Muscle layer of colon (tissue), 2 donors: ENCODE data around the gene WDR88.

Source experiments
- H3K27ac ChIP-seq: one replicate; pipeline ENCODE4 v1.7.0; 2013; ENCODE audit warnings: low read depth, mild to moderate bottlenecking, low read length, moderate library complexity
- H3K27me3 ChIP-seq, 2 donors: one replicate each; pipeline ENCODE4 v1.7.0; 2013; ENCODE audit warnings: low read length in 2 of 2, mild to moderate bottlenecking in 2 of 2; ENCODE audit not compliant: insufficient read depth in 2 of 2, control insufficient read depth in 1 of 2
- H3K36me3 ChIP-seq: one replicate; pipeline ENCODE4 v1.7.0; 2013; ENCODE audit warnings: mild to moderate bottlenecking, low read length; ENCODE audit not compliant: insufficient read depth
- H3K4me1 ChIP-seq: one replicate; pipeline ENCODE4 v1.7.0; 2013; ENCODE audit warnings: mild to moderate bottlenecking, low read length; ENCODE audit not compliant: insufficient read depth
- H3K4me3 ChIP-seq, 2 donors: one replicate each; pipeline ENCODE4 v1.7.0; 2013; ENCODE audit warnings: low read length in 2 of 2, low read depth in 1 of 2, mild to moderate bottlenecking in 1 of 2, moderate library complexity in 1 of 2
- H3K9ac ChIP-seq: one replicate; pipeline ENCODE4 v1.7.0; 2013; ENCODE audit warnings: low read length
- H3K9me3 ChIP-seq: one replicate; pipeline ENCODE4 v1.7.0; 2013; ENCODE audit warnings: mild to moderate bottlenecking, low read length
- donor health status: abdominal sarcoma.
- donor health status: Adenocarcinoma of cecum.

The WDR88 gene

DNA sequence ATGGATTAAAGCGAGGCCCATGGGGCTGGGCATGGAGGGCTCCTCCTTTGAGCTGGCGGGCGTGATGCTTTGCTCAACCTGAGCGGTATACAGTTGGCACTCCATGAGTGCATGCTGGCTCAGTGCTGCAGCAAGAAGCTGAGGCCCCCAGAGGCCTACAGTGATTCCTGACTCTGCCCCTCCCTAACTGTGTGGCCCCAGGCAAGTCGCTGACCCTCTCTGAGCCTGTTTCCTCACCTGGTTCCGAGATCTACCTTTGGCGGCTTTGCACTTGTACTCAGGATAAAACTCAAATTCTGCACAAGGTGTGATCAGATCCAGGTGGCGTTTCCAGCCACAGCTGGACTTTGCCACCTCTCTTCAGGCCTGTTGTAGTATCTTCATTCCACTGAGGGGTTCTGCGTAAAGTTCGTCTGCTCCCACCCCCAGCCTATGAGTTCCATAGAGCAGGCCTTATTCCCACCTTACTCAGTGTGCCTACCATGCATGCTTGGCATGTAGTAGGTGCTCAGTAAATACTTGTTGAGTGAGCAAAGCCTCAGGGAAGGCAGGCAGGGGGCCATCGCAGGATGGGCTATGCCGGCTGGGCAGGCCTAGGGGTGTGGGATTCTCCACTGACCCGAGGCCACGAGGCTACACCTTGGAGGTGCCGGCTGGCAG, 70.1 kb downstream of the WDR88 start:
- Histone ChIP-seq H3K36me3 (peaks cover 9% of the 10 kb centered on the region), H3K9me3 (no peaks in the 10 kb centered on the region), H3K27me3 (no peaks in the 10 kb centered on the region), H3K9ac (no peak overlapping the region), H3K4me1 (no peaks in the 10 kb centered on the region), H3K27ac (no peak overlapping the region), H3K4me3 (no peak overlapping the region)

DNA sequence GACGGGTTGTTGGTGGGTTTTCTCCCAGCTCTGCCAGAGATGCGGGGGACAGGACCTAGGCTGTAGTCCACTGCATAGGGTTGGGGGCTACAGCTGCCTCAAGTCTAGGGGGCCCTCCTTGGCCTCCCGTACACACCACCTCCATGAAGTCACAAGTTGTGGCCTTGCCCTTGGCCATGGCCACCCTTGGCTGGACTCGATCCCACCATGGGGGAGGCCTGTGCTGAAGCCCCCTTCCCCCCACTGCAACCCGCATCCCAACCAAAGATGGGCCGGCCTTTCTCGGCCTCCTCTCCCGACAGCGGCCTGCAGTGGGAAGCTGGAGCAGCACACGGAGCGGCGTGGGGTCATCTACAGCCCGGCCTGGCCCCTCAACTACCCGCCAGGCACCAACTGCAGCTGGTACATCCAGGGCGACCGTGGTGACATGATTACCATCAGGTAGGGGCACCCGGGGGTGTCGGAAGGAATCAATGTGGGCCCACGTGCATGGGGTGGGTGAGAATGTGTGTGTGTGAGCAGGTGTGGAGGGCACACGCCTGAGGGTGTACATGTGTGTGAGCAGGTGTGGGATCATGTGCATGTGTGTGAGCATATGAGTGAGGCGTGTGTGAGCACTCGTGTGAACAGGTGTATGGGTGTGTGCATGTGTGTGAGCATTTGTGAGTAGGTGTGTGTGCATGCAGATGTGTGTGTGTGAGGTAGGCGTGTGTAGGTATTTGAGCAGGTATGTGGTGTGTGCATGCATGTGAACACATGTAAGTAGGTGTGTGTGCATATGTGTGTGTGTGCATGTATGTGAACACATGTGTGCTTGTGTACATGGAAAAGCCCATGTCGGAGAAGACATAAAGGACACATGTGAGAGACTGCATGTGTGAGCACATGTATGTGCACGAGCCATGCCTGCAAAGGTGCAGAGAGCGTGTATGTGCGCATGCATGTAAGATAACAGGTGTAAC, 70.9 kb downstream of the WDR88 start:
- Histone ChIP-seq H3K9me3 (no peaks in the 10 kb centered on the region), H3K27ac (no peak overlapping the region), H3K9ac (no peak overlapping the region), H3K36me3 (peaks cover 9% of the 10 kb centered on the region), H3K4me1 (no peaks in the 10 kb centered on the region), H3K4me3 (no peak overlapping the region), H3K27me3 (no peaks in the 10 kb centered on the region)

DNA sequence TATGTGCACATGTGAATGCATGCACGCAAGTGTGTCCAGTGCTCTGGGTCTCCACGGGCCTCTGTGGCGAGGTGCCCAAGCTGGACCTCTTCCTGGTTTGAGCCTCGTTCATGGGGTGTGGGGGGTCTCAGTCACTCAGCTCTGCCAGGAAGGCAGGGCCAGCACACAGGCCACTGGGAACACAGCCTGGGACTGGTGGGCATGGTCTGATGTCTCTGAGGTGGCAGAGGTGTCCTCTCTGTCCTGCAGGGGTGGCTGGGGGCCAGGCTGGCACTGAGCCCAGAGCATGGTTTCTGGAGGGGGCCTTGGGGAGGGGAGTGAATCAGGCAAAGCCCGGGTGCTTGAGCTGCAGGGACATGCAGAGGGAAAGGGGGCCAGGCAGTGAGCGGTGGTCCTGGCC, 71.6 kb downstream of the WDR88 start:
- H3K9me3 ChIP-seq, result no peaks in the 10 kb centered on the region
- no peaks in the 10 kb centered on the region for H3K27me3 ChIP-seq
- peaks cover 9% of the 10 kb centered on the region for H3K36me3 ChIP-seq
- no peak overlapping the region for H3K4me3 ChIP-seq
- no peaks in the 10 kb centered on the region for H3K4me1 ChIP-seq
- no peak overlapping the region for H3K9ac ChIP-seq
- no peak overlapping the region for H3K27ac ChIP-seq

DNA sequence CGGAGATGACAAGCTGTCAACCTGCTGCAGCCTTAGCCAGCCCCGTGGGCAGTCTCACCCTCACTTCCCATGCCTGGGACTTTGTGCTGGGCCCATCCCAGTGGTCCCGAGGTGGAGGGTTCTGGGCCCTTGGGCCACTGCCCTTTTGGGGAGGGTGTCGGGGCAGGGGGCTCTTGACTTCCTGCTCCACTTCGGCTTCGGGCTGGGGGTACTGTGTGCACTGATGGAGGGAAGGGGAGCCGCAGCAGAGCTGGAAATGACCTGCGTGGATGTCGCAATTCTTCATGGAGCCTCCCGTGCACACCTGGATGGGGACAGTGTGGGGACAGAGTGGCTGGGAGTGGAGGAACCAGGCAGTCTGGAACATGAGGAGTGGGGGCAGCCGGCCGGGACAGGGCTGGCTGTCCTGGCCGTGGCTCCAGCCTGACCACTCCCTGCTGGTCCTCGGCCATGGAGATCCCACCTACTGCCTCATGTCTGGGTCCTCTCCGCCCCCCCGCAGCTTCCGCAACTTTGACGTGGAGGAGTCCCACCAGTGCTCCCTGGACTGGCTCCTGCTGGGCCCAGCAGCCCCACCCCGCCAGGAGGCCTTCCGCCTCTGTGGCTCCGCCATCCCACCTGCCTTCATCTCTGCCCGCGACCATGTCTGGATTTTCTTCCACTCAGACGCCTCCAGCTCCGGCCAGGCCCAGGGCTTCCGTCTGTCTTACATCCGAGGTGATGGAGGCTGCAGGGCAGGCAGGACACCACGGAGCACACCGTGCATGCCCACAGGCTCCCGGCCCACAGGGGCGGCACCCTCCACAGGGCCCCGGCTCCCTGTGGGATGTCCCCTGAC, 72.4 kb downstream of the WDR88 start:
- H3K27me3 ChIP-seq, result no peaks in the 10 kb centered on the region
- no peak overlapping the region for H3K4me3 ChIP-seq
- no peak overlapping the region for H3K27ac ChIP-seq
- H3K9ac ChIP-seq, result no peak overlapping the region
- no peaks in the 10 kb centered on the region for H3K4me1 ChIP-seq
- H3K9me3 ChIP-seq, result no peaks in the 10 kb centered on the region
- H3K36me3 ChIP-seq, result peaks cover 9% of the 10 kb centered on the region

DNA sequence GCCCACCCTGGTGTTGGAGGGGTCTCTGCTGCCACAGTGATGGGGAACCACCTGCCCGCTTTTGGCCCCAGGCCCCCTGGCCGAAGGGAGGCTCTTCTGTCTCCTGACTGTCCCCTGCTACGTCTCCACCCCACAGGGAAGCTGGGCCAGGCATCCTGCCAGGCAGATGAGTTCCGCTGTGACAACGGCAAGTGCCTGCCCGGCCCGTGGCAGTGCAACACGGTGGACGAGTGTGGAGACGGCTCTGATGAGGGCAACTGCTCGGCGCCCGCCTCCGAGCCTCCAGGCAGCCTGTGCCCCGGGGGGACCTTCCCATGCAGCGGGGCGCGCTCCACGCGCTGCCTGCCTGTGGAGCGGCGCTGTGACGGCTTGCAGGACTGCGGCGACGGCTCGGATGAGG, 73.2 kb downstream of the WDR88 start:
- no peak overlapping the region for H3K4me3 ChIP-seq
- peaks cover 9% of the 10 kb centered on the region for H3K36me3 ChIP-seq
- no peaks in the 10 kb centered on the region for H3K27me3 ChIP-seq
- H3K9me3 ChIP-seq, result no peaks in the 10 kb centered on the region
- H3K9ac ChIP-seq, result no peak overlapping the region
- no peak overlapping the region for H3K27ac ChIP-seq
- no peaks in the 10 kb centered on the region for H3K4me1 ChIP-seq

DNA sequence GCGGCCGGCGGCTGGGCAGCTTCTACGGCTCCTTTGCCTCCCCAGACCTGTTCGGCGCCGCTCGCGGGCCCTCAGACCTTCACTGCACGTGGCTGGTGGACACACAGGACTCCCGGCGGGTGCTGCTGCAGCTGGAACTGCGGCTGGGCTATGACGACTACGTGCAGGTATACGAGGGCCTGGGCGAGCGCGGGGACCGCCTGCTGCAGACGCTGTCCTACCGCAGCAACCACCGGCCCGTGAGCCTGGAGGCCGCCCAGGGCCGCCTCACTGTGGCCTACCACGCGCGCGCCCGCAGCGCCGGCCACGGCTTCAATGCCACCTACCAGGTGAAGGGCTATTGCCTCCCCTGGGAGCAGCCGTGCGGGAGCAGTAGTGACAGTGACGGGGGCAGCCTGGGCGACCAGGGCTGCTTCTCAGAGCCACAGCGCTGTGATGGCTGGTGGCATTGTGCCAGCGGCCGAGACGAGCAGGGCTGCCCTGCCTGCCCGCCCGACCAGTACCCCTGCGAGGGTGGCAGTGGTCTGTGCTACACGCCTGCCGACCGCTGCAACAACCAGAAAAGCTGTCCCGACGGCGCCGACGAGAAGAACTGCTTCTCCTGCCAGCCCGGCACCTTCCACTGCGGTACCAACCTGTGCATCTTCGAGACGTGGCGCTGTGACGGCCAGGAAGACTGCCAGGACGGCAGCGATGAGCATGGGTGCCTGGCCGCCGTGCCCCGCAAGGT, 73.8 kb downstream of the WDR88 start:
- H3K9ac ChIP-seq, result no peak overlapping the region
- H3K27ac ChIP-seq, result no peak overlapping the region
- peaks cover 9% of the 10 kb centered on the region for H3K36me3 ChIP-seq
- H3K9me3 ChIP-seq, result no peaks in the 10 kb centered on the region
- no peaks in the 10 kb centered on the region for H3K27me3 ChIP-seq
- H3K4me1 ChIP-seq, result no peaks in the 10 kb centered on the region
- H3K4me3 ChIP-seq, result no peak overlapping the region

DNA sequence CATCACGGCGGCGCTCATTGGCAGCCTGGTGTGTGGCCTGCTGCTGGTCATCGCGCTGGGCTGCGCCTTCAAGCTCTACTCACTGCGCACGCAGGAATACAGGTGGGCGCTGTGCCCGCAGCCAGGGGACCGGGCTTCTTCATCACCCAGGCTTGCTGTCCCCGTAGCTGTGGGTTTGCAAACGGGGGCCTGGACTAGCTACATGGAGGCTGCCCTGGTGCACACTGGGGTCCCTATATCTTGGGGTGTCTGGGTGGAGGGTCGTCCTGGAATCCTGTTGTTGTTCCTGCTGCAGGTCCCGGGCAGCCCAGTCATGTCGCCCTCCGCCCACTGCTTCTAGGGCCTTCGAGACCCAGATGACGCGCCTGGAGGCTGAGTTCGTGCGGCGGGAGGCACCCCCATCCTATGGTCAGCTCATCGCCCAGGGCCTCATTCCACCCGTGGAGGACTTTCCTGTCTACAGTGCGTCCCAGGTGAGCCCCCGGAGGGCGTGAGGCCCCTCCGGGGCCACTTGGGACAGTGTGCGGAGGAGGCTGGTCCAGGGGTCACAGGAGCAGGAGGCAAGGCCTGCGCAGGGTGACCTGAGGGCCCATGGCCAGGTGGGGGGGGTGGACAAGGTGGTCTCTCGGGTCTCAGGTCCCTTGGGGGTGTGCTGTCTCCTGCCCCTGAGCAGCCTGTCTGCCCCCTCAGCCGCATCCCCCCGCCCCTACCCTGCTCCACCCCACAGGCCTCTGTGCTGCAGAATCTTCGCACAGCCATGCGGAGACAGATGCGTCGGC, 74.5 kb downstream of the WDR88 start:
- Histone ChIP-seq H3K27me3 (no peaks in the 10 kb centered on the region), H3K9ac (no peak overlapping the region), H3K9me3 (no peaks in the 10 kb centered on the region), H3K36me3 (peaks cover 9% of the 10 kb centered on the region), H3K4me3 (no peak overlapping the region), H3K27ac (no peak overlapping the region), H3K4me1 (no peaks in the 10 kb centered on the region)

DNA sequence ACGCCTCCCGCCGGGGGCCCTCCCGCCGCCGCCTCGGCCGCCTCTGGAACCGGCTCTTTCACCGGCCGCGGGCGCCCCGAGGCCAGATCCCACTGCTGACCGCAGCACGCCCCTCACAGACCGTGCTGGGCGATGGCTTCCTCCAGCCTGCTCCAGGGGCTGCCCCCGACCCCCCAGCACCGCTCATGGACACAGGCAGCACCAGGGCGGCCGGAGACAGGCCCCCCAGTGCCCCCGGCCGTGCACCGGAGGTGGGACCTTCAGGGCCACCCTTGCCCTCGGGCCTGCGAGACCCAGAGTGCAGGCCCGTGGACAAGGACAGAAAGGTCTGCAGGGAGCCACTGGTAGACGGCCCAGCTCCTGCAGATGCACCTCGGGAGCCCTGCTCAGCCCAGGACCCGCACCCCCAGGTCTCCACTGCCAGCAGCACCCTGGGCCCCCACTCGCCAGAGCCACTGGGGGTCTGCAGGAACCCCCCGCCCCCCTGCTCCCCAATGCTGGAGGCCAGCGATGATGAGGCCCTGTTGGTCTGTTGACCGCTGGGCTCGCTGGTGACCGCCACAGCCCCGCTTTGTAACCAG, 75.2 kb downstream of the WDR88 start:
- H3K4me3 ChIP-seq, result no peak overlapping the region
- no peak overlapping the region for H3K9ac ChIP-seq
- no peaks in the 10 kb centered on the region for H3K4me1 ChIP-seq
- peaks cover 9% of the 10 kb centered on the region for H3K36me3 ChIP-seq
- H3K9me3 ChIP-seq, result no peaks in the 10 kb centered on the region
- no peak overlapping the region for H3K27ac ChIP-seq
- no peaks in the 10 kb centered on the region for H3K27me3 ChIP-seq

DNA sequence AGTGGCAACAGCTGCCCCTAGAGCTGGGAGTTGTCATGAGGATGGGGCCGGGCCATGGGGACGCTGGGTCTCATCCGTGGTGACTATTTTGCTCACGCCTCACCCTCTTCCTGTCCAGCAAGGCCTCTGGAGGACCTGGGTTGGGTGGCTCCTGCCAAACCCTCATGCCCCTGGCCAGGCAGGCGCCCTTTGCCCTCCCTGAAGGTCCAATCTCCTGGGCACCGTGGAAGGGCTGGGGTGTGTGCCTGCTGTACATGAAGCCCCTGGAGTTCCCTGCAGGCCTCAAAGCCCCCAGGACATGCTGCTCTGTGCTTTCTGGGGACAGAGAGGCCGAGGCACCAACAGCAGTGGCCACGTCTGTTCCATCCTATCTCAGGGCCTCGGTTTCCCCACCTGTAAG, 76.0 kb downstream of the WDR88 start:
- peaks cover 3% of the 10 kb centered on the region for H3K36me3 ChIP-seq
- no peaks in the 10 kb centered on the region for H3K9me3 ChIP-seq
- no peaks in the 10 kb centered on the region for H3K27me3 ChIP-seq
- no peak overlapping the region for H3K9ac ChIP-seq
- H3K4me3 ChIP-seq, result no peak overlapping the region
- H3K4me1 ChIP-seq, result no peaks in the 10 kb centered on the region
- no peak overlapping the region for H3K27ac ChIP-seq

DNA sequence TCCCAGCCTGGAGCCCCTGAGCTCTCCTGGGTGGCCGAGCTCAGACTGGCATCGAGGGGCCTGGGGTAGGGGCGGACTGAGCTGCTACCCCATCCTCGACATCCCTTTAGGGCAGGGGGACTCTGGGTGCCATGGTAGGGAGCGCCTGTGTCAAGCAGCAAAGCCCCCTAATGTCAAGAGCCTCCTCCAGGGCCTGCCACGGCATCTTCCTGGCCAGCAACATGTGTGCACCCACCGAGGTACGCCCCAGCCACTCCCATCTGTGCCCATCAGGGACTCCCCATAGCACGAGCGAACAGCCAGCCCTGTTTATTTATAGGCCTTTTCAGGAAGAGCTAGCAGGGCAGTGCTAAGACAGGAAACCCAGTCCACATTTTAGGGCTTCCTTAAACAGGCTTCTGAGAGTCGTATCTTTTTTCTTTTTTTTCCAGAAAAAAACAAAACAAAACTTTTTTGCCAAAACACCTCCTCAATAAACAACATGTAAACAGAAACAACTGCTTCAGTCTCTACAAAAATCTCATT, 76.5 kb downstream of the WDR88 start:
- Histone ChIP-seq H3K27ac (no peak overlapping the region), H3K4me3 (no peak overlapping the region), H3K27me3 (no peaks in the 10 kb centered on the region), H3K36me3 (no peaks in the 10 kb centered on the region), H3K4me1 (no peaks in the 10 kb centered on the region), H3K9ac (no peak overlapping the region), H3K9me3 (no peaks in the 10 kb centered on the region)
